WTC11 (cell line): ENCODE data around the gene NEK11. TPM values are rescaled to one million over a fixed set of nuclear protein-coding genes. Genes with fewer than 3 reads are reported as not detected.

Experiments
- ATAC-seq: fragments of 200-7000 bp; cut with Tn5 transposase; 2 replicates; pipeline ENCODE4 v1.10.0; 2021; ENCODE audit warnings: mild to moderate bottlenecking, moderate library complexity
- CTCF ChIA-PET: fragments of 300-600 bp; sonication (Branson Sonifier 250); formaldehyde crosslinking; loops from one replicate; lab custom pipeline; 2021; ENCODE audit warnings: antibody characterized with exemption; lab: Charles Lee
- POLR2A ChIA-PET: fragments of 350-600 bp; sonication (Branson Sonifier 250); formaldehyde crosslinking; loops from one replicate; lab custom pipeline; 2021; ENCODE audit warnings: antibody characterized with exemption; lab: Charles Lee
- DNase-seq: peaks from one replicate; pipeline ENCODE4 v3.0.0; 2021; ENCODE audit warnings: low spot score
- H3K27ac Mint-ChIP-seq: 2 replicates; pipeline ENCODE4 v1.8.0; 2021; ENCODE audit warnings: mixed read lengths
- H3K27me3 Mint-ChIP-seq: 2 replicates; pipeline ENCODE4 v1.8.0; 2021; ENCODE audit warnings: low read depth, mild to moderate bottlenecking, moderate library complexity, mixed read lengths
- H3K36me3 Mint-ChIP-seq: 2 replicates; pipeline ENCODE4 v1.8.0; 2021; ENCODE audit warnings: mixed read lengths
- H3K4me1 Mint-ChIP-seq: 2 replicates; pipeline ENCODE4 v1.8.0; 2022; ENCODE audit warnings: mixed read lengths
- H3K4me3 Mint-ChIP-seq: 2 replicates; pipeline ENCODE4 v1.8.0; 2021; ENCODE audit warnings: mild to moderate bottlenecking, moderate library complexity, mixed read lengths
- H3K9me3 Mint-ChIP-seq: 2 replicates; pipeline ENCODE4 v1.8.0; 2021; ENCODE audit warnings: mixed read lengths
- AR ChIP-seq: fragments of 250-450 bp; sonication (Bioruptor Pico); IDR thresholded peaks from 2 replicates; pipeline ENCODE4 v1.9.0; 2021; ENCODE audit warnings: mild to moderate bottlenecking
- E2F4 ChIP-seq: sonication (generic); formaldehyde crosslinking; IDR thresholded peaks from 2 replicates; pipeline ENCODE4 v1.8.1; 2022; ENCODE audit warnings: low read depth, mild to moderate bottlenecking, moderate library complexity, missing genetic modification reagents, borderline replicate concordance
- FOXP4 ChIP-seq: sonication (generic); formaldehyde crosslinking; IDR thresholded peaks from 2 replicates; pipeline ENCODE4 v1.8.0; 2022; ENCODE audit warnings: mild to moderate bottlenecking, missing genetic modification reagents
- GRHL2 ChIP-seq: fragments of 250-450 bp; sonication (Bioruptor Pico); IDR thresholded peaks from 2 replicates; pipeline ENCODE4 v1.8.0; 2022; ENCODE audit warnings: mild to moderate bottlenecking, moderate library complexity; ENCODE audit not compliant: insufficient replicate concordance, severe bottlenecking
- KAT7 ChIP-seq: sonication (generic); formaldehyde crosslinking; IDR thresholded peaks from 2 replicates; pipeline ENCODE4 v1.8.1; 2023; ENCODE audit warnings: missing genetic modification reagents, mild to moderate bottlenecking, borderline replicate concordance
- PRDM15 ChIP-seq: sonication (generic); formaldehyde crosslinking; IDR thresholded peaks from 2 replicates; pipeline ENCODE4 v1.8.0; 2022; ENCODE audit warnings: missing genetic modification reagents
- PREB ChIP-seq: sonication (generic); formaldehyde crosslinking; IDR thresholded peaks from 2 replicates; pipeline ENCODE4 v1.8.1; 2022; ENCODE audit warnings: mild to moderate bottlenecking, missing genetic modification reagents, moderate library complexity, borderline replicate concordance
- PRRX2 ChIP-seq: fragments of 250-450 bp; sonication (Bioruptor Pico); IDR thresholded peaks from 2 replicates; pipeline ENCODE4 v1.8.0; 2021; ENCODE audit warnings: mild to moderate bottlenecking
- SMAD3 ChIP-seq: sonication (generic); formaldehyde crosslinking; IDR thresholded peaks from 2 replicates; pipeline ENCODE4 v1.8.0; 2022; ENCODE audit warnings: missing genetic modification reagents, mild to moderate bottlenecking, borderline replicate concordance
- ZBTB21 ChIP-seq: sonication (generic); formaldehyde crosslinking; IDR thresholded peaks from 2 replicates; pipeline ENCODE4 v1.8.1; 2023; ENCODE audit warnings: mild to moderate bottlenecking, missing genetic modification reagents, borderline replicate concordance
- ZMAT4 ChIP-seq: fragments of 250-450 bp; sonication (Bioruptor Pico); IDR thresholded peaks from 2 replicates; pipeline ENCODE4 v1.9.0; 2021; ENCODE audit warnings: mild to moderate bottlenecking
- ZNF219 ChIP-seq: sonication (generic); formaldehyde crosslinking; IDR thresholded peaks from 2 replicates; pipeline ENCODE4 v1.8.0; 2023; ENCODE audit warnings: missing genetic modification reagents, mild to moderate bottlenecking, borderline replicate concordance
- ZNF317 ChIP-seq: sonication (generic); formaldehyde crosslinking; IDR thresholded peaks from 2 replicates; pipeline ENCODE4 v1.8.1; 2023; ENCODE audit warnings: low read depth, mild to moderate bottlenecking, moderate library complexity, missing genetic modification reagents, borderline replicate concordance
- ZNF671 ChIP-seq: fragments of 250-450 bp; sonication (Bioruptor Pico); IDR thresholded peaks from 2 replicates; pipeline ENCODE4 v1.8.0; 2021; ENCODE audit warnings: mild to moderate bottlenecking
- total RNA-seq: library from RNA; stranded (reverse); gene quantifications from 3 replicates; pipeline ENCODE4 v1.2.3, GENCODE V29; 2021

Gene NEK11
- total RNA-seq, 1 experiment from 2014 or later, result 1.6 TPM

GRCh38 chr3:130992344-130992743 lies 34.3 kb upstream of the NEK11 start:
- POLR2A ChIA-PET, result no interaction called here

More at GRCh38 chr3:130992344-130992743, 34.3 kb upstream of the NEK11 start:
- CTCF ChIA-PET, result no interaction called here
- ATAC-seq (no peak), DNase-seq (no peak)
- peaks cover 23% of the 10 kb centered on the region for H3K36me3 Mint-ChIP-seq
- H3K27ac Mint-ChIP-seq, result no peak overlapping the region
- no peaks in the 10 kb centered on the region for H3K27me3 Mint-ChIP-seq
- TF ChIP-seq FOXP4 (CRISPR knock-in tag), result no peak
- TF ChIP-seq E2F4 (CRISPR knock-in tag), result no peak
- TF ChIP-seq GRHL2 (CRISPR knock-in tag), result no peak
- TF ChIP-seq AR (CRISPR knock-in tag), result no peak
- TF ChIP-seq ZNF219 (CRISPR knock-in tag), result no peak
- TF ChIP-seq ZNF671, result no peak
- TF ChIP-seq ZBTB21 (CRISPR knock-in tag), result no peak
- no peak for TF ChIP-seq PRDM15 (CRISPR knock-in tag)
- TF ChIP-seq PREB (CRISPR knock-in tag), result no peak
- TF ChIP-seq ZNF317 (CRISPR knock-in tag), result no peak
- no peak for TF ChIP-seq PRRX2 (CRISPR knock-in tag)
- TF ChIP-seq ZMAT4 (CRISPR knock-in tag), result no peak
- no peak for TF ChIP-seq SMAD3 (CRISPR knock-in tag)
- no peak for TF ChIP-seq KAT7
- no peak overlapping the region for H3K4me3 Mint-ChIP-seq
- H3K9me3 Mint-ChIP-seq, result peaks cover 4% of the 10 kb centered on the region
- H3K4me1 Mint-ChIP-seq, result peaks cover 3% of the 10 kb centered on the region; the same call in 1 of the 2 replicates
